Ovary (tissue), 3 donors: Measurements from ENCODE around the gene NCS1.

Source experiments
- POLR2A ChIP-seq: fragments of 450-650 bp; IDR thresholded peaks from one replicate; pipeline ENCODE4 v1.6.1; 2017; ENCODE audit warnings: antibody characterized with exemption, mild to moderate bottlenecking, moderate library complexity
- TF ChIP-seq, protein P1 (sequence below), 3 donors: fragments of 450-650 bp in 2 of 3; fragments of 200-600 bp in 1 of 3; IDR thresholded peaks; one replicate each; pipeline versions ENCODE4 v1.5.1 to v1.8.0; 2016 to 2022; ENCODE audit warnings: antibody characterized with exemption in 3 of 3, mild to moderate bottlenecking in 1 of 3
- donor health status: DM: no; HTN: no; CAD: no.

DNA sequence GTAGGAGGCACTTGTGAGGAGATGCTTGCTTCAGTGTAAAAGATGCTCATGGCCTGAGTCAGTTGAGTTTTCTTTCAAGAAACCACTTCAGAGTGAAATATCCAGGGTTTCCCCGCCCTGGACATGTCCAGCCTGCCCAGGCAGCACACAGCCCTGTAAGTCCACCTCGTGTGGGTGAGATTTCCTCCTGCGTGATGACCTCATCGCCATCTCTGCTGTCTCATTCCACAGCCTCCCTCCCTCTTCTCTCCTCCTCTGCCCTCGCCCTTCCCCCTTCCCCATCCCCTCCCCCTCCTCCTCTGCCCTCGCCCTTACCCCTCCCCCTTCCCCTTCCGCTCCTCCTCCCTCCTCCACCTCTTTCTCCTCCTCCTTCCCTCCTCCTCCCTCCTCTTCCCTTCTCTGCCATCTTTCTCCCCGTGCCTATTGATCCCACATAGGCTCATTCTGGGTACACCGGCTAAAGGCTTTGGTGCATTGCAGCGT is 34.0 kb upstream of the NCS1 start:
- no peak for TF ChIP-seq POLR2A
- TF ChIP-seq, protein P1, sequence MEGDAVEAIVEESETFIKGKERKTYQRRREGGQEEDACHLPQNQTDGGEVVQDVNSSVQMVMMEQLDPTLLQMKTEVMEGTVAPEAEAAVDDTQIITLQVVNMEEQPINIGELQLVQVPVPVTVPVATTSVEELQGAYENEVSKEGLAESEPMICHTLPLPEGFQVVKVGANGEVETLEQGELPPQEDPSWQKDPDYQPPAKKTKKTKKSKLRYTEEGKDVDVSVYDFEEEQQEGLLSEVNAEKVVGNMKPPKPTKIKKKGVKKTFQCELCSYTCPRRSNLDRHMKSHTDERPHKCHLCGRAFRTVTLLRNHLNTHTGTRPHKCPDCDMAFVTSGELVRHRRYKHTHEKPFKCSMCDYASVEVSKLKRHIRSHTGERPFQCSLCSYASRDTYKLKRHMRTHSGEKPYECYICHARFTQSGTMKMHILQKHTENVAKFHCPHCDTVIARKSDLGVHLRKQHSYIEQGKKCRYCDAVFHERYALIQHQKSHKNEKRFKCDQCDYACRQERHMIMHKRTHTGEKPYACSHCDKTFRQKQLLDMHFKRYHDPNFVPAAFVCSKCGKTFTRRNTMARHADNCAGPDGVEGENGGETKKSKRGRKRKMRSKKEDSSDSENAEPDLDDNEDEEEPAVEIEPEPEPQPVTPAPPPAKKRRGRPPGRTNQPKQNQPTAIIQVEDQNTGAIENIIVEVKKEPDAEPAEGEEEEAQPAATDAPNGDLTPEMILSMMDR (IDR thresholded peaks at IDR 0.05): no peak
